Measurements from ENCODE around the gene UGT1A5.
A peak's percentile ranks its signal among the peaks of the same experiment; 100 is the strongest.
"Not testable (repeated sequence)": the region's sequence is repeated elsewhere in the genome, so short reads cannot be mapped to it uniquely, and the experiment has no call there.

Gene UGT1A5

DNA sequence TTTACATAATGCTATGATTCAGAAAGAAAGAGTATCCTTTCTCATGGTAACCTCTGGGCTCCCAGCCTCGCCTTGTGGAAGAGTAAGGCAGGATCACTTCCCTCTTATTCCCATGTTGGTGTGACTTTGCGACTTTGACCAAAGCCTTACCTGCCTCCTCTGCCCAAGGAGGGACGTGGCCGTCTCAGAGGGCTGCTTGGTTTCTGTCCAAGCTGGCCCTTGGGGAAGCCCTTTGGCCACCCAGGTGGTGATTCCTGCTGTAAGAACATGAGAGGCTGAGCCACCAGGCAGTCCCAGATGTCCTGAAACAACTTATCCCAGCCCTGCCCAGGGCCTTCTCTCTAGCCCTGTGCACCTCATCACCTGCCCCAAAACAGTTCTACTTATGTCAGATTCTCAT lies 14.0 kb upstream of the UGT1A5 start:
- DNase-seq: no peak

DNA sequence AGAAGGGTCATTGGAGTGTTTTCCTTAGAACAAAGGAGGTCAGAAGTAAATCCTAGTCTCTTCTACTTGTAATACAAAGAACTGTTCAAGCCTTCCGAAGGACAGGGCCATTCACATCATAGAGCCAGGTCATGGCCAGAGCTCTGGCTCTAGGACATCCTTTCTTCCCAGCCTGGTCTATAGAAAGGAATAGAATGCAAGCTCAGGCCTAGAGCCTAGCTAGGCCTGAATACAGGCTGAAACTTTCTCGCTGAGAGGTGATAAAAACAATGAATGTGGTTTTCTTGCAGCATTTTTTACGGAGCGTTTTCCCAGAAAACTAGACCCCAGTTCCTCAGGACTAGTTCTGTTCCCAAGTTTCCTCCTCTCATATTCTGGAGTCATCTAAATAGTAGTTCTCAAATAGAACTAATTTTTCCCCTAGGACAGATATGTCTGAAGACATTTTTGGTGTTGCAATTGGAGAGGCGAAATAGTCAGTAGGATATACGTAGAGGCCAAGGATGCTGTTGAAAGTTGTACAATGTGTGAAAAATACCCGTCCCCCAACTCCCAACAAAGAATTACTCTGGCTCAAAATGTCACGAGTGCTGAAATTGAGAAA lies 13.2 kb upstream of the UGT1A5 start:
- no peak for DNase-seq

DNA sequence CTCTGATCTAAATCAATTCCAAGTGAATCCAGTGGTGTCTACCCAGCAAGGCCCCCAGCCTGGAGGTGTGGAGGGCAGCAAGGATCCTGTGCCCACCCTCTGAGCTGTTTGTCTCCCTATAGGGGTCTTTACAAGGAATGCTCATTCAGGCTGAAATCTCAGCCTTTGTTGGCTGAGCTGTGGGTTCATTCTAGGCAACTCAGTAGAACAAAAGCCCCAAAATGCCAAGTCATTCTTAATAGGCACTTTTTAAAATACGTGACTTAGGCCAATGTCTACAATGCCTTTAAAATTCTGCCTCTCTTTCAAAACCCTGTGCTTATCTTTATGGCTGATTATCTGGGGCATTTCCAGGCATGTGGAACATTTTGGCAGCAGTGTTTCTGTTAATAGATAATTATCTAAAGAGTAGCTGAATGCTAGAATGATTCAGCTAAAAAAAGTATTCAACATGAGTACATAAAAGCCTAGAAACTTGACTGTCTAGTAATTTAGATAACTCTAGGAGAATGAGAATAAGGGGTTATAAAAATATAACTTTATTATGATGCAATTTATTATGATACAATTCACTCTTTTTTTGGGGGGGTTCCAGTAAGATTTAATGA lies 12.6 kb upstream of the UGT1A5 start:
- DNase-seq: no peak

DNA sequence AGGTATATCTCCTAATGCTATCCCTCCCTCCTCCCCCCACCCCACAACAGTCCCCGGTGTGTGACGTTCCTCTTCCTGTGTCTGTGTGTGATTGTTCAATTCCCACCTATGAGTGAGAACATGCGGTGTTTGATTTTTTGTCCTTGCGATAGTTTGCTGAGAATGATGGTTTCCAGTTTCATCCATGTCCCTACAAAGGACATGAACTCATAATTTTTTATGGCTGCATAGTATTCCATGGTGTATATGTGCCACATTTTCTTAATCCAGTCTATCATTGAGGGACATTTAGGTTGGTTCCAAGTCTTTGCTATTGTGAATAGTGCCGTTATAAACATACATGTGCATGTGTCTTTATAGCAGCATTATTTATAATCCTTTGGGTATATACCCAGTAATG lies 11.9 kb upstream of the UGT1A5 start:
- DNase-seq: not testable (repeated sequence)

DNA sequence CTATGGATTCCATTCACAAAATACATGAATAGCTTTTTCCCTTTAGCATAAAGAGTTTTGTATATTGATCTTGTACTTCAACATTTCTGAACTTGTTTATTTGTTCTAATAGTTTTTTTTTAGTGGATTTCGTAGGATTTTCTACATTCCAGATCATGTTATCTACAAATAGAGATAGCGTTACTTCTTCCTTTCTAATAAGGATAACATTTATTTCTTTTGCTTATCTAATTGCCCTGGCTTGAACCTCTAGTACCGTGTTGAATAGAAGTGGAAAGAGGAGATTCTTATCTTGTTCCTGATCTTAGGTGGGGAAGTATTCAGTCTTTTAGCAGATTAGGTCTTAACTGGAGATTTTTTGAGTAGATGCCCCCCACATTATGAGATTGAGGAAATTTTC lies 10.5 kb upstream of the UGT1A5 start:
- DNase-seq: no peak

DNA sequence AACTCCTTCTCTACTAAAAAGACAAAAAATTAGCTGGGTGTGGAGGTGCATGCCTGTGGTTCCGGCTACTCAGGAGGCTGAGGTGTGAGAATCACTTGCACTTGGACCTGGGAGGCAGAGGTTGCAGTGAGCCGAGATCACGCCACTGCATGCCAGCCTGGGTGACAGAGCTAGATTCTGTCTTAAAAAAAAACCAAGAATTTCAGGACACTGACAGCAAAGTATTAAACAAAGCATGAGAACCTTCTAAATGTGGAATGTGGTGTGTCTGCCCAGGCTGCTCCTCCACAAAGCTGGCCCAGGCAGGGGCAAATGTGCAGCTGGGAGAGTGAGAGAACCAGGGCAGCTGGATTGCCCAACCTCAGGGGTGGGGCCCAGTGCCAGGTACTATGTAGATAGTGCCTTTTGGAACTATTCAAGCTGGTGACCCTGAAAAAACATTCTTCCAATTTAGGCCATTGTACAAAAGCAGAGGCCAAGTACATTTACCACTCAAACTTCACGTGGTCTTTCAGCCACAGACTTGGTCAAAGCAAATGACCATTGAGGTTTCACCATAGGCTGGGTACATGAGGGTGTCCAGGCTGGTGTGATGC lies 6.7 kb upstream of the UGT1A5 start:
- DNase-seq: no peak

DNA sequence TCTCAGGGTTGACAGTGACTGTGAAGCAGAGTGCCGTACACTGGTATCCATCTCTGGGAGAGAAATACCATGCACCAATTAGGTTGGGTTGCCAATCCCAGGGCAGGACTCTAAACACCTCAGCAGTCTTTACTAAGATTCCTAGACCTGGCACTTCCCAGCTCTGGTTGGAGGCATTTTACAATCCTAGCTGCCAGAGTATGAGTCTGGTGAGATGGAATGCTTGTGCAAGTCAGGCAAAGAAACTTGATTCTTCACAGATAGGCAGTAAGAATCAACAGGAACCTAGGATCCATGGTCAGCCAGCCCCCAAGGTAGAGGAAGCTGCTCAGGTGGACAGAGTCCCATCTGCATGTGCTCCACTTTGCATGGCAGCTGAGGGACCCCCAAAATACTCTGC lies 6.0 kb upstream of the UGT1A5 start:
- DNase-seq: no peak

DNA sequence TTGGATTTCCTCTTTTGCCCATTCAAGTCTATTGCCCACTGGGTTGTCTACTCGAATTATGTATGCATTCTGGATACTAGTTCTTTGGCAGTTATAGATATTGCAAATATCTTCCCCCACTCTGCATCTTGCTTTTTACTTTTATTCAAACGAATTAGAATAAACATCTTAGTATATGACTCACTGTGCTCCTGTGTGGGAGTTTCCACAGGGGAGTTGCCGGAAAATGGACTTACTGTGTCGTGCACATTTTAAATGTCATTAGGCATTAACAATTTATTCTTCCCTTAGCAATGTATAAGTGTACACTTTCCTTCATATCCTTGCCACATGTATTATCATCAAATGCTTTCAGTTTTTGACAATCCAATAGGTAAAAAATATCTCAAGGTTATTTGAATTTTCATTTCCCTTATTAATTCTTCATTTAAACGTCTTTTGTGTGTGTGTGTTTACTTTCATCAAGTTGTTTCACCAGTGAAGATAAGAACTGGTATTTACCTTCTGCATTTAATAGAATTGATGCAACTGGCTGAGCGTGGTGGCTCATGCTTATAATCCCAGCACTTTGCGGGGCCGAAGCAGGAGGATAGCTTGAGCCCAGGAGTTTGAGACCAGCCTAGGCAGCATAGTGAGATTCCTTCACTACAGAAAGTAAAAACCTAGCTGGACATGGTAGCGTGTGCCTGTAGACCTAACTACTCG lies 4.6 kb upstream of the UGT1A5 start:
- no peak for DNase-seq

DNA sequence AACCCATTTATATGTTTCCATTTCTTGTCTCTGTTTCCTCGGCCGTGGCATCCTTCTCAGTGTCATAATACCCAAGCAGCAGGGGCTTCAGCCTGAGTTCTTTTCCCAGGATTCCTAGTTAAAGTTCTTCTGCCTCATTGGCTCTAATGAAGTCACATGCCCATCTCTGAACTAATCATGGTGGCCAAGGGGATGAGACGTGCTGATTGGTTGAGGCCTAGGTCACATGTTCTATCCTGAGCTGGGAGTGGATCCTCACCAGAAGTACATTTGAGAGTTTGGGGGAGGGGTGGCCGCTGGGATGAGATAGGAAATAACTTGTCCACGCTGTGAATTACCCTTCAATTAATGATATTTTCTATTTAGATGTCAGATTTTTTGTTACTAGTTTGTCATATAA lies 3.8 kb upstream of the UGT1A5 start:
- DNase-seq: no peak

DNA sequence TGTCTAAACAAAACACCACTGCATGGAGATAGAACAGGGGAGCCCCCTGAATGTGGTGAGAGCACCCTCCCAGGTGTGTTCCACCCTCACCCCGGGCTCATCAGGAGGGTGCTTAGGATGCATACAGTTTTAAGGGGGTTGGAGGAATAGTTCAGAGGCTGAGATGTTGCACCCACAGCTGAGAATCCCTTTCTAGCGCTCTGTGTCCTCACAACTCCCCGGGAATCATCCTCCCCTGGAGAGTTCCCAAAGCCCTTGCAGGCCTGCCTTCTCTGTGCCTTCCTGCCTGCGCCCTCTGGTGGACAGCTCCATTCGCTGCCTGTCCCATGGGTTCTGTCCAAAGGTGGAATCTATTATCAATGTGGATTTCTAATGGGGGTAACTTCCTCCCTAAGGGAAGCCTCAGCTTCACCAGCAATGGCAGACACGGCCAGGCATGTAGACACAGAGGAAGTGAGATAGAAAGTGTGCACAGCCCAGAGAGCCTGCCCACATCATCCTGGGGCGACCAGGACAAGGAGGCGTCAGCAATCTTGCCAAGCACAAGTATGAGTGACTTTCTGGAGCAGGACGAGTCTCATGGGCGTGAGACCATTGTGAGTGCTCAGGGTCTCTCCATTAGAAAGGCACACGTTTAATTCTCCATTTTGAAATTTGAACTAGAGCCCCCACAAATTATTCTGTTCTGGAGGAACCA lies 1.2 kb upstream of the UGT1A5 start:
- peak; percentile 33 to 54 for DNase-seq

DNA sequence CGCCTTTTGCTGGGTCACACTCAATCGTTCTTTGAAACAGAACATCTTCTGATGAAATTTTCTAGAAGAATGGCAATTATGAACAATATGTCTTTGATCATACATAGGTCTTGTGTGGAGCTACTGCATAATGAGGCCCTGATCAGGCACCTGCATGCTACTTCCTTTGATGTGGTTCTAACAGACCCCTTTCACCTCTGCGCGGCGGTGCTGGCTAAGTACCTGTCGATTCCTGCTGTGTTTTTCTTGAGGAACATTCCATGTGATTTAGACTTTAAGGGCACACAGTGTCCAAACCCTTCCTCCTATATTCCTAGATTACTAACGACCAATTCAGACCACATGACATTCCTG lies 532 bp downstream of the UGT1A5 start:
- no peak for DNase-seq

DNA sequence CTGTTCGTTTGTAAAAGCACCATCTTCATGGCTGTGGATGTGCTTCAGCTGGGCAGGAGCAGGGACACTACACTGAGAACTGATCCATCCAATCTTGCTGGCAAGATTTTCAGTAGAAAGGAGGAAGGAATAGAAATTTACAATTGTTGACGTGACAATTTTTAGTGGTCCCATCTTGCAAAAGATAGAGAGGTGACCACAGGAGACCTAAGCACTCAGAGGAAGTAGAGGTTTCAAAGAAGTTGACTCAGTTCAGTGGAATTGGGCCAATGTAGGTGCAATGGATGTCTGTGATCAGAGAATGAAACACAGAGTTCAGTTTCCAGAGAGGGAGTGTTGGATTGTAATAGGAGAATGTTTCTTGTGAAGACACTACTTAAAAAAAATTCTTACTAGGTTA lies 1.4 kb downstream of the UGT1A5 start:
- no peak for DNase-seq

DNA sequence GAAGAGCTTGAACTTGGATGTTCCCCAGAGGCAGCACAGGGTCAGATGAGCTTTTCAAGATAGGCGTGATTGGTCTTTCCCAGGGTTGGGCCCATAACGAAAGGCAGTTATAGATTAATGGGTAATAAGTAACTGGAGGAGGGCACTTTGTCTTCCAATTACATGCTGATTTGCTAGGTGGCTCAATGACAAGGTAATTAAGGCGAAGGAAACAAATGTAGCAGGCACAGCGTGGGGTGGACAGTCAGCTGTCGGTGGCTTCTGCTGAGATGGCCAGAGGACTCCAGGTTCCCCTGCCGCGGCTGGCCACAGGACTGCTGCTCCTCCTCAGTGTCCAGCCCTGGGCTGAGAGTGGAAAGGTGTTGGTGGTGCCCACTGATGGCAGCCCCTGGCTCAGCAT lies 5.8 kb downstream of the UGT1A5 start, which contains the start of gene UGT1A4:
Gene UGT1A4 (plus strand): TSS at position 185 of the 400 bp plus-strand sequence. CDS start 85 bp downstream, at position 270.
- no peak for DNase-seq

DNA sequence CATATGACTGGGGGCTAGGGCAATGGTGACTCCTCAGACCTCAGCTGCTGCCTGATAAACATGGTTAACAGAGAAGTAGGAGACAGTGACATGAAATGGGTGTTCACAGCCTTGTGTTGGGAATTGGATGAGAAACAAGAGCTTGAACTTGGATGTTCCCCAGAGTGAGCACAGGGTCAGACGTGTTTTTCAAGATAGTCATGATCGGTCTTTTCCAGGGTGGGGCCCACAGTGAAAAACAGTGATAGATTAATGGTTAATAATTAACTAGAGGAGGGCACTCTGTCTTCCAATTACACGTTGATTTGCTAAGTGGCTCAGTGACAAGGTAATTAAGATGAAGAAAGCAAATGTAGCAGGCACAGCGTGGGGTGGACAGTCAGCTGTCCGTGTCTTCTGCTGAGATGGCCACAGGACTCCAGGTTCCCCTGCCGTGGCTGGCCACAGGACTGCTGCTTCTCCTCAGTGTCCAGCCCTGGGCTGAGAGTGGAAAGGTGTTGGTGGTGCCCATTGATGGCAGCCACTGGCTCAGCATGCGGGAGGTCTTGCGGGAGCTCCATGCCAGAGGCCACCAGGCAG lies 16.1 kb downstream of the UGT1A5 start, which contains the start of gene UGT1A3:
Gene UGT1A3 (plus strand): TSS at position 320 of the 579 bp plus-strand sequence. CDS start 85 bp downstream, at position 405.
- DNase-seq: no peak

DNA sequence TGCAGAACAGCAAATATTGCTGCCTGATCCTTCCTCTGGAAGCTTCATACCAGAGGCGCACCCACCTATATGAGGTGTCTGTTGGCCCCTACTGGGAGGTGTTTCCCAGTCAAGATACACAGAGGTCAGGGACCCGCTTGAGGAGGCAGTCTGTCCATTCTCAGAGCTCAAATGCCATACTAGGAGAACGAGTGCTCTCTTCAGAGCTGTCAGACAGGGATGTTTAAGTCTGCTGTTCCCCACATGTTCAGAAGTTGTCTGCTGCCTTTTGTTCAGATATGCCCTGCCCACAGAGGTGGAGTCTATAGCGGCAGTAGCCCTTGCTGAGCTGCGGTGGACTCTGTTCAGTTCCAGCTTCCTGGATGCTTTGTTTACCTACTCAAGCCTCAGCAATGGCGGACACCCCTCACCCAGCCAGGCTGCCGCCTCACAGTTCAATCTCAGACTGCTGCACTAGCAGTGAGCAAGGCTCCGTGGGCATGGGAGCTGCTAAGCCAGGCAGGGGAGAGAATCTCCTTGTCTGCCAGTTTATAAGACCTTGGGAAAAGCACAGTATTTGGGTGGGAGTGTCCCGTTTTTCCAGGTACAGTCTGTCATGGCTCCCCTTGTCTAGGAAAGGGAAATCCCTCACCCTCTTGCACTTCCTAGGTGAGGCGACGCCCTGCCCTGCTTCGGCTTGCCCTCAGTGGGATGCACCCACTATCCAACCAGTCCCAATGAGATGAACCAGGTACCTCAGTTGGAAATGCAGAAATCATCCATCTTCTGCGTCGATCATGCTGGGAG lies 24.4 kb downstream of the UGT1A5 start:
- not testable (repeated sequence) for DNase-seq

DNA sequence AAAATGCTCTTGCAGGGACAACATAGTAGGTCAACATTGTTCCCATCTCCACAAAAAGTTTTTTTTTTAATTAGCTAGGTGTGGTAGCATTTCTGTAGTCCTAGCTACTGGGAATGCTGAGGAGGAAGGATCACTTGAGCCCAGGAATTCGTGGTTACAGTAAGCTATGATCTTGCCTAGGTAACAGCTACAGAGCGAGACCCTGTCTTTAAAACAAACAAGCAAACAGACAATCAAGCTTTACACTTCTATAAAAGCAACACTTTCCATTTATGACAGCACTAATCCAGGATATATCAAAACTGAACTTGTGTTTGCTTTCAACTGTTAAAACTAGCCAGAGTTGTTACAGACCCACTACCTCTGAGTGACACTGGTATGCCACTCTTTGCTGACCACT lies 28.2 kb downstream of the UGT1A5 start:
- DNase-seq: no peak

DNA sequence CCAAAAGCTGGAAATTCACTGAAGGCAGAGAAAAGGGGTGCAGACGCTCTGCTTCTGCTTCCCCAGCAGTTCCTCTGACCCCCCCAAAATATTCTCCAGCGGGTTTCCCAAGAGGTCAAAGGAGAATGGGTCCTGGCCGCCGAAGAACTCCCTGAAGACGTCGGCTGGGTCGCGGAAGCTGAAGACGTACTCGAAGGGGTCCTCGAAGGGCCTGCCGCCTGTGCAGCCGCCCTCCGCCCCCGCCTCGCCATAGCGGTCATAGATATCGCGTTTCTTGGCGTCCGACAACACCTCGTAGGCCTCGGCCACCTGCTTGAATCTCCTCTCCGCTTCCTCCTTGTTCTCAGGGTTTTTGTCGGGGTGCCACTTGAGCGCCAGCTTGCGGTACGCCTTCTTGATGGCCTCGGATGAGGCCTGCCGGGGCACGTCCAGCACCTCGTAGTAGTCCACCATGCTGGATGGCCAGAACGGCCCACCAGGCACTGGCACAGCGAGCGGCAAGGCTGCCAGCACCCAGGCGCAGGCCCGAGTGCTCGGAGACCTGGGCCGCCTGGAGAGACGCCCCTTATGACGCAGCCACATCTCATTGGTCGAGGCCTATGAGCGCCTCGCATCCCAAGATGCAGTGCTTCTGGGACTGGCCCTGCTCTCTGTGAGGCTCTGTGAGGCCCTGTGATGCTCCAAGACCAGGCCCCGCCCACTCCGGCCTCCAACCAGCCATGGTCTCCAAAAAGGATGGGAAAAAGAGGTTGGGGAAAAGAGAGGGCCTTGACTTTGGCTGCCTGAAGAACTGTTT lies 31.0 kb downstream of the UGT1A5 start:
- DNase-seq: no peak

DNA sequence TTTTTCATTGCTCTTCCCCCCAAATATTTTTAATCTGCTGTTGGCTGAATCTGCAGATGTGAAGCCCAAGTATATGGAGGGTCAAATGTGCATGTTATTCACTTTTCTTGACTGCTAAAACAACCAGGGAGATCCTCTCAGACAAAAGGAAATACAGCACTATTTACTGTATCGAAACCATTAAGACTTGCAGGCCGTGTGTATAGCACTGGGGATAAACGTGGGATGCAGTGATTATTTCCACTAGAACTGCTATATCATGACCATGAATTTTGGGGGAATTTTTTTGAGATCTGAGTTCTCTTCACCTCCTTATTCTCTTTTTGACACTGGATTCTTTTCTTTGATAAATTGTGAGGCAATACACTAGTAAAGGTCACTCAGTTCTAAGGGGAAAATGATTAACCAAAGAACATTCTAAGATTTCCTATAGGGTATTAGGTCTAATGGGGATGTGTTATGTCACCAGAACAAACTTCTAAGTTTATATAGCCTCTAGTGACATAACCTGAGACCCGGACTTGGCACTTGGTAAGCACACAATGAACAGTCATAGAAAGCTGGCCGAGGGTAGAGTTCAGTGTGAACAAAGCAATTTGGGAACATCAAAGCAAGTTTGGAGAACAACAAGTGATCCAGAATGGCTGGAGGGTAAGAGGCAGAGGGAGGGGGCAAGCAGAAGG lies 32.5 kb downstream of the UGT1A5 start:
- DNase-seq: no peak

DNA sequence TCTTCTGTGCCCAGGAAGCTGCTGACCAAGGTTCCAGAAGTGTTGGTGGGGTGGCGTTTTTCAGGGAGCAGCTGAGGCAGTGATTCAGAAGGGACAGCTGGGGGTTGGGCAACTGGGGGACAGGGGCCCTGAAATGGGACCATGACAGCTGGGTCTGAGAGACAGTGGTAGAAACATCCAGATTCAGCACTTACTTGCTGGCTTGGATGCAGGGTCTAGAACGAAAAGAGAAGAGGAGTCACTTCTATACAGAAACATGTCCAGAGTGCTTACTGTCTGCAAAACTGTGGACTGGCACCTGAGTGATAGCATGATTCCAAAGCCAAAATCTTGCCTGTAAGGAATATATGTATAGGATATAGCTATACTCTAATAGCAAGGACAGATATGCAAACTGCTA lies 33.1 kb downstream of the UGT1A5 start:
- DNase-seq: not testable (repeated sequence)

DNA sequence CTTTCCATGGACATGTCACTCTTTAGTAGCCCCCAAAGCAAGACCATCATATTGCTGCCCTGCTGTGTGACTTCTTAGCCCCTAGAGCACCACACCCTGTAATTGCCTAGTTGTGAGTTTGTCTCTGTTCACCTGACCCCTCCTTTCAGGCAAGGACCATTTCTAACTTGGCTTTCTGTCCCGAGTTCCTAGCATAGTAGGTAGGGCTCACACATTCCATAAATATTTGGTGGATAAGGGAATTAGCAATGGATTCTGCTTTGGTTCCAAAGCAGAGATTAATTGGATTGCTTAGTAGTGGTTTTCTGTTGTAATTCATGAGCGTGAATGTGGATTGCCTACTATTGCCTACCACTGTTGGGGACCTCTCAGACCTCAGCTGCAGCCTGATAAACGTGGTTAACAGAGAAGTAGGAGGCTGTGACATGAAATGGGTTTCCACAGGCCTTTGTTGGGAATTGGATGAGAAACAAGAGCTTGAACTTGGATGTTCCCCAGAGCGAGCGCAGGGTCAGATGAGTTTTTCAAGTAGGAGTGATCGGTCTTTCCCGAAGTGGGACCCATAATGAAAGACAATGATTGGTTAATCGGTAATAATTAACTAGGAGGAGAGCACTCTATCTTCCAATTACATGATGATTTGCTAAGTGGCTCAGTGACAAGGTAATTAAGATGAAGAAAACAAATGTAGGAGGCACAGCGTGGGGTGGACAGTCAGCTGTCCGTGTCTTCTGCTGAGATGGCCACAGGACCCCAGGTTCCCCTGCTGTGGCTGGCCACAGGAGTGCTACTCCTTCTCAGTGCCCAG lies 34.0 kb downstream of the UGT1A5 start:
- DNase-seq: no peak

Data from Kasumi-1 (cell line).